ENCODE measurements around the gene CHST7.

CHST7 gene

DNA sequence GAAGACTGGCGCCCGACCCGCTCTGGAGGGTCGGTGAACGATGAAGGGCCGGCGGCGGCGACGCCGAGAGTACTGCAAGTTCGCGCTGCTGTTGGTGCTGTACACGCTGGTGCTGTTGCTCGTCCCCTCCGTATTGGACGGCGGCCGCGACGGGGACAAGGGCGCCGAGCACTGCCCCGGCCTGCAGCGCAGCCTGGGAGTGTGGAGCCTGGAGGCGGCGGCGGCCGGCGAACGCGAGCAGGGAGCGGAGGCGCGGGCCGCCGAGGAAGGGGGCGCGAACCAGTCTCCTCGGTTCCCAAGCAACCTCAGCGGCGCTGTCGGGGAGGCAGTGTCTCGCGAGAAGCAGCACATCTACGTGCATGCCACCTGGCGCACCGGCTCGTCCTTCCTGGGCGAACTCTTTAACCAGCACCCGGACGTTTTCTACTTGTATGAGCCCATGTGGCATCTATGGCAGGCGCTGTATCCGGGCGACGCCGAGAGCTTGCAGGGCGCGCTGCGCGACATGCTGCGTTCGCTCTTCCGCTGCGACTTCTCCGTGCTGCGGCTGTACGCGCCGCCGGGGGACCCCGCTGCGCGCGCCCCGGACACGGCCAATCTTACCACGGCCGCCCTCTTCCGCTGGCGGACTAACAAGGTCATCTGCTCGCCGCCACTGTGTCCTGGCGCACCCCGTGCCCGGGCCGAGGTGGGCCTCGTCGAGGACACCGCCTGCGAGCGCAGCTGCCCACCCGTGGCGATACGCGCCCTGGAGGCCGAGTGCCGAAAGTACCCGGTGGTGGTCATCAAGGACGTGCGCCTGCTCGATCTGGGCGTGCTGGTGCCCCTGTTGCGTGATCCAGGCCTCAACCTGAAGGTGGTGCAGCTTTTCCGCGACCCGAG is 568 bp downstream of the CHST7 start:
- DNase-seq (ENCODE audit: low read depth) = peak; percentile 71

DNA sequence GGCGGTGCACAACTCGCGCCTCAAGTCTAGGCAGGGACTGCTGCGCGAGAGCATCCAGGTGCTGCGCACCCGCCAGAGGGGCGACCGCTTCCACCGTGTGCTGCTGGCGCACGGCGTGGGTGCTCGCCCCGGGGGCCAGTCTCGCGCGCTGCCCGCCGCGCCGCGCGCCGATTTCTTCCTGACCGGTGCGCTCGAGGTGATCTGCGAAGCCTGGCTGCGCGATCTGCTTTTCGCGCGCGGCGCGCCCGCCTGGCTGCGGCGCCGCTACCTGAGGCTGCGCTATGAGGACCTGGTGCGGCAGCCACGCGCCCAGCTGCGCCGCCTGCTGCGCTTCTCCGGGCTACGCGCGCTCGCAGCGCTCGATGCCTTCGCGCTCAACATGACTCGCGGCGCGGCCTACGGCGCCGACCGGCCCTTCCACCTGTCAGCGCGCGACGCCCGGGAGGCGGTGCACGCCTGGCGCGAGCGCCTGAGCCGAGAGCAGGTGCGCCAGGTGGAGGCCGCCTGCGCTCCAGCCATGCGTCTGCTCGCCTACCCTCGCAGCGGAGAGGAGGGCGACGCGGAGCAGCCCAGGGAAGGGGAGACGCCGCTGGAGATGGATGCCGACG is 1.3 kb downstream of the CHST7 start:
- peak; percentile 44 for DNase-seq (ENCODE audit: low read depth)

DNA sequence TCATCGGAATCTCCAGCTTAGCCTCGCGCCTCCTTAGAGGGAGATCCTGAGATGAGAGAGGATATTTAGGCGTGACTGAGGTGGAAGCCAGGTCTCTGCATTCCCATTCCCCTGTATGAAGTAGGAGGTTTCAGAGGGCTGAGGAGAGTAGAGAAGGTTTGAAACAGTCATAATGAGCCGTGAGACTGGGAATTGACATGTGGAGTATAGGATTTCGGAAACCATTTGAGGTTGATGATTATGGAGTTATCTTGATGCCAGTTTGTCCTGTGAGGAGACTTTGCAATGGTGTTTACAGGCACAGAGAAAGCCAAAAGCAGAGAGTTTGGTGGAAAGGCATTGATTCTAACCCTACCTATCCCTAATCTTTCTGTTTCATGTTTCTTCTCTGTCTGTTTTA is 2.0 kb downstream of the CHST7 start:
- peak; percentile 12 for DNase-seq (ENCODE audit: low read depth)

DNA sequence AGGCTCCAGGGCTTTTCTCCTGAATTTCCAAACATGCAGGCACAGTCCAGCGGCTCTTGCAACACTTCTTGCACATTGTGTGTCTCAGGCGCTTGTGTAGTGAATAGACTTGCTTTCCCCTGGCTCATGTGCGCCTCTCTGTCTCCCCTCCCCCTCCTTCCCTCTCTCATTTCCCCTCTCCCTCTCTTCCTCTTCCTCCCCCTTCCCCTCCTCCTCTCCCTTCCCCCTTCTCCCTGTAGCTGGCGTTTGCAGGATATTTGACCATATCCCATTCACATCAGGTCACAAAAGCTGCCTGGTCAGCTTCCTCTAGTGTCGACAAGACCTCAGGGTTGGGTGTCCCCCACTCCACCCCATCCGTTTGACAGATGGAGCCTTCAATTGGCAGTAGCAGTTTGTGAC is 2.4 kb downstream of the CHST7 start:
- peak; percentile 42 for DNase-seq (ENCODE audit: low read depth)

DNA sequence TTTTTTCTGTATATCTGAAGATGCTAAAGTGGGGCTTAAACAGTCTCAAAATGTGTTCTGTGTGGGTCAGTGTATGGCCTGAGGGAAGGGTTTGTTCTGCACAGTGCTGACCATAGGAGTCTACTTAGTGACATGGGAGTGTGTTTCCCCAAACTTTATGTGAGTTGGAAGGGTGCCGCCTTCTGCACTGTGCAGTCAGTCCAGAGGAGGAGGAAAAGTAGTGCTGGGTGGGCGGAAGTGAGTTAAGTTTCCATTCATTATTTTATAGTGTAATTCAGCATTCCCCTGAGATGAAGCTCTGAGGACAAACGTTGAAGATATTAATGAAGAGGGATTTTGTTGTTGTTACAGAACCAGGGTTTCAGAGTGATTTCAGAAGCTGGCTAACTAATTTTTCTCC is 2.9 kb downstream of the CHST7 start:
- DNase-seq (ENCODE audit: low read depth) = peak; percentile 36

DNA sequence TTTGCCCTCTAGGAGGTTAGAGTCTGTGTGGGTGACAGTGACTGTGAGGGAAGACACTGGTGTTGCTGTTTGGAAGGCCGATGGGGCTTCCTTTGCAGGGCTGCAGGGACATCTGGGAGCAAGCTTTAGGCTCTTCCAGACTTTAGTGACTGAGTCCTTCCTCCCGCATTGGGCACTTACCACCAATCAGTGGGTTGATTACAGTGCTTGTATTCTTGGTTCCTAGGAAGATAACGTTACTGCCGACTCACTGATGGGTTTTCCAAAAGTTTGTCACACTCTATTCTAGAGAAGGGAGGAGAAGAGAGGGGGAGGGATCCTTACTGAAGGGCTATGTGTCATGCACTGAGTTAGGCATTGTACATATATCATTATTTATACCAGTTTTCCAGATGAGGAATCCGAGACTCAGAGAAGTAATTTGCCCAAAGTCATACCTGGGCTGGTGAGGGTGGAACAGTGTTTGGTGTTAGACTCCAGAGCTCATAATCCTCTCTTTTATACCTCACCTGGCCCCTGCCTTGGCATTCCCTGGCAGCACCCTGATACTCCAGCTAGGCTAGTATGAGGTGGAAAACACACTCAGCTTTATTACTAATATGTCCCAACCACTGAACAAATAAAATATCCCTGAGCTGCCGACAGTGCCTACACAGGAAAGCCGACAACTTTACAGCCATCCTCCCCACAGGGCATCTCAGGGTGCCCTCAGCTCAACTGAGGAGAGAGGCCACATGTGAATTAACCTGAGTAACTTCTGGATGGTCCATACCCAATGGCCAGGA is 3.8 kb downstream of the CHST7 start:
- DNase-seq (ENCODE audit: low read depth) = peak; percentile 73

DNA sequence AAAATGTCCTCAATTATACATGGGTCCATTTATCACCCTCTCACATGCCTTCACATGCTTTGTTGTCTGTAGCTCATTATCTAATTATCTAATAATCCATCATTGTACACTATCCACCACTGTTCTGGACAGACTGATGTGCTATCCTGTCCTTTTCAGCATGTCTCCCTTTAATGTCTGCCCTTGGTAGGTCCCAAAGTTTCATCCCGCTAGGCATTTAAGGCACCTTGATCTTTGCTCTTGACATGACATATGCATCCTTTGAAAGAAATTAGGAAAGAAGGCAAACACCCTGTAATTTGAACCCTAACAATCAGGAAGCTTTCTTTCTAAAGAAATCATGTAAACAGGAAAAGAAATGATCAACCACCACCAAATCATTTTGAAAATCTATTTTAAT is 5.7 kb downstream of the CHST7 start:
- DNase-seq (ENCODE audit: low read depth) = no peak

DNA sequence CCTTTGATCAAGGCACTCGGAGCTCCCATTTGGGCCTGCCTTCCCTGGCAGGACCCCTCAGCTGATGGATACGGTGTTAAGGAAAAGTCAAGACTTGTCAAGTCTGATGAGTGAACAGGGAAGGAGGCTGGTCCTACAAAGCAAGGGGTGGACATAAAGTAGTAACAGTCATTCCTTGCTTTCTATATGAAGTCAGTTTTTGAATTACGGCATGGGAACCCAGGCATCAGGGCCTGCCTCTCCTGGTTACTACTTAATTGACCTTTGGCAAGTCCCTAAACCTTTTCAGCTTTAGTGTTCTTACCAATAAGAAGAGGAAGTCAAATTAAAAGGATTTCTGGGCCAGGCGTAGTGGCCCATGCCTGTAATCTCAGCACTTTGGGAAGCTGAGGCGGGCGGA is 7.0 kb downstream of the CHST7 start:
- DNase-seq (ENCODE audit: low read depth) = no peak

DNA sequence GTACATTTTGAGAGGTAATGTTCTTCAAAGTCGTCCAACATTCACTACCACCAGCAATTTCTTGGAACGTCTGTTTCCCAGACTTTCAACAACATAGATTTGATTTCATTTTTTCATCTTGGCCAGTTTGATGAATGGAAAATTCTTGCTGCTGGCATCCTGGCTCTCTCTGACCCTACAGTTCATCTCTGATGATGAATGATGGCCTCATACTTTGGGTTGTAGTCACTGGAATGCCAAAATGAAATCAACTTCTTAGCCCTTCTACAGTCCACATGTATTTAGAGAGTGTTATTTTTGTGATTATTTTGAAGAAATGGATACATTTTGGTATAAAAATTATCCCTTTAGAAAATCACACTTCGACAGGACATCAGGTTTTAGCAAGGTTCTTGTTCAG is 8.8 kb downstream of the CHST7 start:
- DNase-seq (ENCODE audit: low read depth) = peak; percentile 80

DNA sequence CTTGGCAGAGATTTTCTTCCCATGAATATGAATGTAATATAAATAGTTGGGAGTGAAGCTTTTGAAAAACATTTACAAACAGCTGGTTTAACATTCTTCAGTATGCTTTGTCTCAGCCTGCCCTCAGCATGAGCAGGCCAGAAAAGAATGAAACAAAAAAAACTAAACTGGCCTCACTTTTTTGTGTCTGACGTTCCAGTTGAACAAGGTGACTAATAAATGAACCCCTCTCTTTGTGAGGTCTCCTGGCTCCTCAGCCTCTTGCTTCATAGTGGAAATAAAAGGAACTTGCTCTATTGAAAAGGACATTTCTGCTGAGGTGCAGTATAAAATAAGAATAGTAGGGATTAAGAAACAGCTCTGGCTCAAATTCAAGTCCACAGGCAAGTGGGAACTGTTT is 9.4 kb downstream of the CHST7 start:
- DNase-seq (ENCODE audit: low read depth) = peak; percentile 84

DNA sequence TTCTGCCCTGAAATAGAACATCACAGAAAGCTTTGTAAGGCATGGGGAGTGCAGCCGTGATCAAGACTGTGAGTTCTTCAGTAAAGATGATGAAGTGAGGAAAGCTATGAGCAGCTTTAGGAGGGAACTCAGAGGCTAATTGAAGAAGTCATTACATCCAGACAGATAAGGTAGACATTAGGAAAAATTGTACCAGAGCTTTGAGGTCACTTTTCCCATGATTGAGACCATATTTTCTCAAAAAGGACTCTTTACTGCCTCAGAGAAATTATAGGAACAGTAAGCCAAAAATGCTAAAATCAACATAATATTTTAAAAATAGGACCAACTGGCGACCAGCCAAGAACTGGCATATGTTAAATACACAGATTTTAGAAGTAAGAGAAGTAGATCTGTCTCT is 11.2 kb downstream of the CHST7 start:
- DNase-seq (ENCODE audit: low read depth) = no peak

DNA sequence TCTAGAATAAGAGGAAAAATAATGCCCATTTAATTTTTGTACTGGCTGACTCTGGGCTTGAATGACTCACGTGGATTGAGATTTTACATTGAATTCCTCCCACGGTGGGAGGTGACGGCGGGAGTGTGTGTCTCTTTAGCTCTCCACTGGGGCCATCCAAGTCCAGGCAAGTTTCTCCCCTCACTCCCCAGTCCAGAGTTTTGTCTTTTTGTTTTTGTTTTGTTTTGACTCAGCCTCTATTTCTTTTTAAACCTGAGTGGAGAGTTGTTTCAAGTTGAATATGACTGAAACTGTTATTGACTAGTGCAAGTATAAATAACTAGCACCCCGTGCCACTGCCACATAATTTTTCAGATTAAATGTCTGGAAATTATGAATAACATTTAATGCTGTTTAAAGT is 13.6 kb downstream of the CHST7 start:
- peak; percentile 76 for DNase-seq (ENCODE audit: low read depth)

DNA sequence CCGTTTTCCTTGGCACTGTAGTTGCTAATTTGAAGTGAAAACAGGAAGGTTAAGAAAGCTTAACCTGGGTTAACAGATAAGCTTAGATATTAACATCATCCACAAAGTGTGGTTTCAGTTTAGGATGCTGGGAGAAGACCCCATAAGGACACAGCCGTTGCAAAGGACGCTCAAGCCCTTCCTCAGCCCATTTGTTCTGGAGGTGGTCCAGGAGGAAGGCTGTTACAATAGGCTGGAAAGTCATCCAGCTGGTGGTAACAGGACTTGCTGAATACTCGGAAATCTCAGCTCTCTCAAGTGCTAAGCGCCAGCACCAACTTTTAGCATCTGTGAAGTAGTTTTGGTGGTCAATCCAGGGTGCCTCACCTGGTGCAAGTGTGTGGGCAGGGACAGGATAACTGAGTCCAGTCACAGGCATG is 14.2 kb downstream of the CHST7 start:
- DNase-seq (ENCODE audit: low read depth) = peak; percentile 32

DNA sequence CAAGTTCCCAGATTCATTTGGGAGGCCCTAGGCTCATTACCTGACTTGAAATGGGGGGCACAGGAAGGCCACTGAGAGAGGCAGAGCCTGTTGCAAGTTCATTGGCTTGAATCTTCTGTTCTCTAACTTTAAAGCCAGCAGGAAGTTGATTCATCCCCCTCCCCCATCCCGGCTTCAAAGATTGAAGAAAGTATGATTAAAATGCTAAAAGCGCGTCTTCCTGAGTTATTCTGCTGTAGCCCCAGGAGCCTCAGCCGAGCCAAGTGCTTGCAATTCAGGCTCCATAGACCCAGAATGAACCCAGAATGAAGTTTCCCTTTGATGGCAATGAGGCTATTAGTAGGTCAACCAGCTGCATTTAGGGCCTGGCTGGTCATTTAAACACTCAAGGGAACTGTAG is 14.7 kb downstream of the CHST7 start:
- DNase-seq (ENCODE audit: low read depth) = peak; percentile 78

DNA sequence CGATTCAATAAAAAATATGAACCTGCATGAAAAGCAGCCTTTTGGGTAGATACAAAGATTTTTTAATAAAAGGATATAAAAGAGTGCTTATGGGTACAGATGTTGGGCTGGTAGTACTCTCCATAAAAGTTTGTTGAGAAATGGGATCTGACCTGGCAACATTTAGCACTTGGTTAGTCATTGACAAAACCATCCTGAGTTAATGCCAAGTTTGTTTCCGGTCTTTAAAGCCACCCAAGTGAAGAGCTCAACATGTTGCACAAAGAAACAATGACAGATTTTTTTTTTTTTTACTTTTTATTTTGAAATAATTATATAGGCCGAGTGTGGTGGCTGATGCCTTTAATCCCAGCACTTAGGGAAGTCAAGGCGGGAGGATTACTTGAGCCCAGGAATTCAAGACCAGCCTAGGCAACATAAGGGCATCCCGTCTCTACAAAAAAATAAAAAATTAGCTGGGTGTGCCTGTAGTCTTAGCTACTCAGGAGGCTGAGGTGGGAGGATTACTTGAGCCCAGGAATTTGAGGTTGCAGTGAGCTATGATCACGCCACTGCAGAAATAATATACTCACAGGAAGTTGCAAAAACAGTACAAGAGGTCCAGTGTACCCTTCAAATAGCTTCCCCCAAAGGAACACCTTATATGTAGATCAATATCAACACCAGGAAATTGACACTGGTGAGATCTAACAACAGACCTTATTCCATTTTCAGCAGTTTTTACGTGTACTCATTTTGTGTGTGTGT is 16.6 kb downstream of the CHST7 start:
- DNase-seq (ENCODE audit: low read depth) = peak; percentile 58

DNA sequence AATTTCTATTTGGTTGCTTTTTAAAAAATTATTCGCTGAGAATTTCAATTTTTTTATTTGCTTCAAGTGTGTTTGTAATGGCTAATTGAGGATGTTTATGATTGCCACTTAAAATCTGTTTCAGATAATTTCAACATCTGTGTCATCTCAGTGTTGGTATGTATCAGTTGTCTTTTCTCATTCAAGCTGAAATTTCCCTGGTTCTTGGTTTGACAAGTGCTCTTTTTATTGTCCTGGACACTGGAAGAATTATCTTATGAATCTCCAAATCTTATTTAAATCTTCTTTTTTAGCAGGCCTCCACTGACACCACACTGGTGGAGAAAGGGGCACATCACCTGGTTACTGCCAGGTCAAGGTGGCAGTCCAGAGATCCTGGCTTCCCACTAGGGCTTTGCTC is 21.5 kb downstream of the CHST7 start:
- no peak for DNase-seq (ENCODE audit: low read depth)

DNA sequence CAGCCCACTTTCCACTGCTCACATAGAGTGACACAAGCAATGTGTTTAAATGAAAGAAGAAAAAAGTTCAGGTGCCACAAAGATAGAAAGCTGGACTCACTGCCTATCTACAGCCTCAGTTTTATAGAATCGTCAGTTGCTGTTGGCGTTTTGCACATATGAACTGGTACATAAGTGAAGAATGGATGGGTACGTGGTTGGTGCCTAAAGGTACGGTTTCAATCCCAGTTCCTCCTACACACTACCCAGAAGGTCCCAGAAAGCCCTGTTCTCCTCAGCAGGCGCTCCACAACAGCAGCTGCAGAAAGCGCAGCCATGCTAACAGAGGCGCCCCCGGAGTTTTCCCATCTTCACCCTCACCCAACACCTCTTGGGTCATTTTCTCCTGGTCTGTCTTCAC is 23.6 kb downstream of the CHST7 start:
- no peak for DNase-seq (ENCODE audit: low read depth)

DNA sequence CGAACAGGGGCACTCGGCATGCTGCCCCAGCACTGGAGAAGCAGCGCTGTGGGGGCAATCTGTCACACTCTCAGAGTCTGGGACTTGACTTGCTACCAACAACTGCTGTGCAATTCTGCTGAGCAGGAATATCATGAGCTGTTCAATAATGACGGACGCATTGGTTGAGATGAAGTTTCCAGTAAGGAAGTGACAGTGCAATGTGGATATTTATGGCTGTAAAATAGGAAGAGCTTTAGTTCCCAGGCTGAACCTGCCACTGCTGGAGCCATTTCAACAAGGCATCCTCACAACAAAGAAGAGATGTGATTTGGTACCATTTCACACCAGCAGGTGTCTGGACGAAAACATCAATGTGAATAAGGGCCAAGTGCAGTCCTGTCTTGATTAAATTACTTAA is 24.2 kb downstream of the CHST7 start:
- no peak for DNase-seq (ENCODE audit: low read depth)

DNA sequence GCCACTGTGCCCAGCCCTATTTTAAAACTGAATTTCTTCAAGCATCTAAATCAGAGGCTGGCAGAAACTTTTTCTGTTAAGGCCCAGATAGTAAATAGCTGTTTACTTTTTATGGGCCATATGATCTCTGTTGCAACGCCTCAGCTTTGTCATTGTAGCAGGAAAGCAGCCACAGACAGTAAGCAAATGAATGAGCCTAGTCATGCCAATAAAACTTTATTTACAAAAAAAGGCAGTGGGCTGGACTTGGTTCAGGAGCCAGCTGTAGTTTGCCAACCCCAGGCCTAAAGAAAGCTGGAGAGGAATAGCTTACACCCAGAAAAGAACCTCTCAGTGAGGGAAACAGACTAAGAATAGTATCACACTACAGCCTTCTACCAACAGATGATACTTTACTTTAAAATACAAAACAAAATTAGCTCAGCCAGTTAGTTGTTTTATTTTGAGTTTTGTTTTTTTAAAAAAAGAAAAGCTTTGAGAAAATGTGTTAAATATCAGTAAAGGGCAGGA is 25.5 kb downstream of the CHST7 start:
- DNase-seq (ENCODE audit: low read depth) = peak; percentile 13

DNA sequence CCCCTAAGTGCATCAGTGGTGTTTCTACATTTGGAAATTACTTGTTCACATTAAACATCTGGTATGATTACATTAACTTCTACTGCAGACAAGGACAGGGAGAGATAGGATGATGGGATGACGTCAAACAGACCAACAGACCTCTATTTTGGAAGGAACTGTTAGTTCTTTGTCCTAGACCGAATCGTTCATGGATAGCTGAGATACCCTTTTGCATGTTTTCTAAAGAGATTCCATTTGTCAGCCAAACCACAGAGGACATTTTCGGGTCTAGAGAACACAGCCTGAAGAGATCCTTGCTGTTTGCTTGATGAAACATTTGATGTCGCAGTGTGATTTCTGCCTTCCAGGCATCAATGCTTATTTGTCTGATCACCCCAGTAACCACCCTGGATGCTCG is 27.7 kb downstream of the CHST7 start:
- no peak for DNase-seq (ENCODE audit: low read depth)

DNA sequence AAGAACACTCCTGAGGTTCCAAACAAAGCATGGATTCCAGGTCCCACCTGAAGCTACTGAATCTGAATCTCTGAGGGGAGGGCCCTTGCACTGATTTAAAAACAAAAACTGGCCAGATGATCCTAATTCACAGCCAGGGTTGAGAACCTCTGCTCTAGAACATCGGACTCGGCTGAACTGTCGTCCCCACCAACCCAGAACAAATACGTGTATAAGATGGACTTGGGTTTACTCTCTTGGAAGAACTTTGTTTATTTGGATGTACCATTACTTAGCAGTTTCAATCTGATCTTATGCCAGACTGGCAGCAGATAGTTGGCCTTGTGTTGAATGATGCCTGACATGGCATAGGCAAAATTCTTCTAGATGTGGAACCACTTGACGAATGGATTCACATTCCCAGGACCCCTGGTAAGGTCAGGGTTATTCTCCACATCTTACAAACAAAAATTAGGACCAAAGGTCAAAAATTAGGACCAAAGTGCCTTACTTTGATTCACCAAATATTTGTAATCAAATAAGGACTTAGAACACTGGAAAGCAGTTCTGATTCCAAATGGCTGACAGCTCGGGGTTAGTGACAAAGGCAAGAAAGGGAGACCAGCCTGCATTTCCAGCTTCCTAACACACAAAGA is 29.0 kb downstream of the CHST7 start:
- DNase-seq (ENCODE audit: low read depth) = no peak

DNA sequence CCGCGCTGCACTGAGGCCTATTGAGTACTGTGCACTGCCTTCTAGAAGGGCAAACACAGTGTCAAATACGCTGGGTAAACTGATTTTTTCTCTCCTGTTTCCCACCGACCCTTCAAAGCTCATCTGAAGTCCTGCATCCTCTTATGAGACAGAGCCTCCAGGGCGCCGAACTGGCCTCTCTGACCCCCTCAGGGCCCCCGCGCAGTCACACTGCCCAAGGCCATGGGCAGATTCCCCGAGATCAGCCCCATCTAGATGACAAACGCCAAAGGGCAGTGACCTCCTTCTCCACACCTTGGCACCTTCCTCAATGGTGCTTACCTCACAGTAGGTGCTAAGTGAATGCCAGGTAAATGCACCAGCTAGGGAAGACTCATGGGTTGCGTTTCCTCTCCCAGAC is 34.4 kb downstream of the CHST7 start:
- no peak for DNase-seq (ENCODE audit: low read depth)

All from ELR (cell line).